Left forelimb (tissue), 1 donor: ENCODE data around the gene RNASEH2C.
"Not testable (repeated sequence)": the region's sequence is repeated elsewhere in the genome, so short reads cannot be mapped to it uniquely, and the experiment has no call there.

Experiments
- DNase-seq: peaks from one replicate; pipeline ENCODE4 v3.0.0-alpha.2; 2018; ENCODE audit warnings: low spot score

The RNASEH2C gene

DNA sequence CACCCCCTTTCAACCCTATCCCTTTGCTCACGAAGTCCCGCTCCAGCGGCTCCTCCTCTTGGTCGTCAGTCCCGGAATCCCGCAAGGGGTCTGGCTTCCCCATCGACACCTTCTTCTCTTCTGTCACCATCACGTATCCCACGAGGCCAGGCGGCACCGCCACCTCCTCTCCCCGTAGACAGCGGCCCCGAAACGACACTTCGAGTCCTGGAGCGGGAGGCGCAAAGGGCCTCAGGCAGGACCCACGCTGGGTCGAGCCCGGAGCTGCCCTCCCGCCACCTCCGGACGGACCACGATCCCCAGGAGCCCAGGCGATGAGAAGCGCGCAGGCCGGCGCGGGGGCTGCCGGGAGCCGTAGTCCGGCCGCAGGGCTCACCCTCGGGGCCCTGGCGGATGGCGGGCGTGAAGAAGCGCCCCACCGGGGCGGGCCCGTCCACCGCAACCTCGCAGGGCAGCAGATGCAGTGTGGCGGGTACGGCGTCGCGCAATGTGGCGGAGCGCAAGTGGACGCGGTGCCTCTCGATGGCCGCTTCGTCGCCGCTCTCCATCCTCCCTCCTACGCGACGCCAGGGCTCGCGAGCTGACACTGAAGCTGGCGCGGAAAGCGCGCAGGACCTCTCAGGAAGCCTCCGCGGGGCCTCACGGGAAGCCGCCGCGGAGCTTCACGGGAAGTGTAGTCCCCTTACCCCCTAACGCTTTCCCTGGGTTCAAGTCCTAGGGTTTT, at the start of gene RNASEH2C:
RNASEH2C (minus strand) TSS at position 588 of the 724 bp plus-strand sequence; CDS start at position 548, 40 bp downstream.
- peak; percentile 90 for DNase-seq

DNA sequence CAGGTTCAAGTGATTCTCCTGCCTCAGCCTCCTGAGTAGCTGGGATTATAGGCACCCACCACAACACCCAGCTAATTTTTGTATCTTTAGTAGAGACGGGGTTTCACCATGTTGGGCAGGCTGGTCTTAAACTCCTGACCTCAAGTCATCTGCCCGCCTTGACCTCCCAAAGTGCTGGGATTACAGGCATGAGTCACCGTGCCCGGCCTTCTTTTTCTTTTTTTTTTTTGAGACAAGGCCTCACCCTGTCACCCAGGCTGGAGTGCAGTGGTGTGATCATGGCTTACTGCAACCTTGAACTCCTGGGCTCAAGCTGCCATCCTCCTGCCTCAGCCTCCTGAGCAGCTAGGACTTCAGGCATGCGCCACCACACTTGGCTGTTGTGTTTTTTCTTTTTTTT, 47.2 kb upstream of the RNASEH2C start:
- not testable (repeated sequence) for DNase-seq

DNA sequence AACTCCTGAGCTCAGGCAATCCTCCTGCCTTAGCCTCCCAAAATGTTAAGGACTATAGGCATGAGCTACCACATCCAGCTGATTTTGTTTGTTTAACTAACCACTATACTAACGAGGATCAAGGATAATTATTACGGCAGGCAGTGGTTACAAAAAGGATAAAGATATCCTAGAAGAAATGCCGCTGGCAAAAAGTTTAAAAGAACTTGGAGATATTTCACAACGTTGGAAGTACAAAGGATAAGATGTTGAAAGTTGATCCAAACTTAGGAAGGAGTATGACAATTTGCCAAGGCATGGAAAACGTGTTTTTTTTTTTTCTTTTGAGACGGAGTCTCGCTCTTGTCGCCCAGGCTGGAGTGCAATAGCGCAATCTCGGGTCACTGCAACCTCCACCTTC, 46.8 kb upstream of the RNASEH2C start:
- DNase-seq: no peak

DNA sequence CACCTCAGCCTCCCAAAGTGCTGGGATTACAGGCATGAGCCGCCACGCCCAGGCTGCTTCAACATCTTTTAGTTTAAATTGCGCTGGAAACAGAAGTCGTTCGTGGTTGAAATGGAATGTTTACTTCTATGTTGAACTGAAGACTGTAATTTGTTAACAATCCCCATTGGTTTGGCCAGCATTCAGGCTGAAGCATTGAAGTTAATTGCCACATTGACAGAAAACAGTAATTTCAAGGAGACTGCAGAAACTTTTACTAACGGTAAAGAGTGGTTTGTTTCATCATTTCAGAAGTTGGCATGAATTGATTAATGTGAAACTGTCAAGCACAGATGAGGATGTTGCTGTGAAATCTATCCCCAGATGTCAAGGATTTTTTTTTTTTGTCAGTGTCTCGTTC, 45.9 kb upstream of the RNASEH2C start:
- no peak for DNase-seq

DNA sequence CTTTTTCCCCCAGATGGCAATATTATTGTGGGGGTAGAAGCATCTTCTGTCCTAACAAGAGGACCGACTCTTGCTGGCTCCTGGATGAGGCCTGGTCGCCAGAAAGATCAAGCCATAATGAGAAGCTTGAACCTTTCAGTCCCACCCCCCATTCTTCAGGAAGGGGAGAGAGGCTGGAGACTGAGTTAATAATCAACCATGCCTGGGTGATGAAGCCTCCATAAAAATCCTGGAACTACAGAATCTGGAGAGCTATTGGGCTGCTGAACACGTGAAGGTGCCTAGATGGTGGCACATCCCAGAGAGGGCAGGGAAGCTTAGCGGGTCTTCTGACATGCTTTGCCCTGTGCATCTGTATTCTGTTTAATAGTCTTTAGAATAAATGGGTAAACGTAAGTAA, 43.8 kb upstream of the RNASEH2C start:
- DNase-seq: no peak

DNA sequence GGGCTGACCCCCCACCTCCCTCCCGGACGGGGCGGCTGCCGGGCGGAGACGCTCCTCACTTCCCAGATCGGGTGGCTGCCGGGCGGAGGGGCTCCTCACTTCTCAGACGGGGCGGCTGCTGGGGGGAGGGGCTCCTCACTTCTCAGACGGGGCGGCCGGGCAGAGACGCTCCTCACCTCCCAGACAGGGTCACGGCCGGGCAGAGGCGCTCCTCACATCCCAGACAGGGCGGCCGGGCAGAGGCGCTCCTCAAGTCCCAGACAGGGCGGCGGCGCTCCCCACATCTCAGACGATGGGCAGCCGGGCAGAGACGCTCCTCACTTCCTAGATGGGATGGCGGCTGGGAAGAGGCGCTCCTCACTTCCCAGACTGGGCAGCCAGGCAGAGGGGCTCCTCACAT, 42.2 kb upstream of the RNASEH2C start:
- DNase-seq: not testable (repeated sequence)

DNA sequence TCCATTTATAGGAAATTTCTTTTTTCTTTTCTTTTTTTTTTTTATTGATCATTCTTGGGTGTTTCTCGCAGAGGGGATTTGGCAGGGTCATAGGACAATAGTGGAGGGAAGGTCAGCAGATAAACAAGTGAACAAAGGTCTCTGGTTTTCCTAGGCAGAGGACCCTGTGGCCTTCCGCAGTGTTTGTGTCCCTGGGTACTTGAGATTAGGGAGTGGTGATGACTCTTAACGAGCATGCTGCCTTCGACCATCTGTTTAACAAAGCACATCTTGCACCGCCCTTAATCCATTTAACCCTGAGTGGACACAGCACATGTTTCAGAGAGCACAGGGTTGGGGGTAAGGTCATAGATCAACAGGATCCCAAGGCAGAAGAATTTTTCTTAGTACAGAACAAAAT, 41.6 kb upstream of the RNASEH2C start:
- not testable (repeated sequence) for DNase-seq

DNA sequence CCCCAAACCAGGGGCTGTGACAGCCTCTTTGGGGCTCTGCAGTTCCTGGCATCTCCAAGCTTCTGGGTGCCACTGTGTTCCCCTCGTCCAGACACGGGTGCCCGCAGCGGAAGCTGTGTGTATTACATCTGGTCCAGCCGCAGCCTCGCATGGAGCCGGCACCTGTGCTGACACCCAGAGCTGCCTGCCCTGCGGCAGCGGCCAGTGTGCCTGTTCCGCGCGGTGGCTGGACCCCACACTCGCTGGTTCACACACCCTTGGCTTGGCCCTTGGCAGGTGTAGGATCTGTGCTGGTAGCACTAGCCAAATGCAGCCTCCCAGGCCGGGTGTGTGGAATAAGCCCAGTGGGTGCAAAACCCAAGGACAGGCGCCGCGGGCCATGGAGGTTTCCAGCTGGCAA, 24.5 kb upstream of the RNASEH2C start:
- DNase-seq: no peak

DNA sequence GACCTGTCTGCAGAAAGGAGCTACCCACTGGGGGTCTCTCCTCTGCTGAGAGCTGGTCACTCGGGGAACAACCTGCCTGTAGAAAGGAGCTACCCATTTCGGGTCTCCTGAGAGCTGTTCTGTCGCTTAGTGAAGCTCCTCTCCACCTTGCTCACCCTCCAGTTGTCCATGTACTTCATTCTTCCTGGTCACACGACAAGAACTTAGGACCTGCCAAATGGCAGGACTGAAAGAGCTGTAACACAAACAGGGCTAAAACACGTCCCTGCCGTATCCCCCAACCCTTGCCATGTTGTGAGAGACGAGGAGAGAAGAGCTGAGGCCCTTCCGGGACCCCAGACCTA, 24.1 kb upstream of the RNASEH2C start:
- no peak for DNase-seq

DNA sequence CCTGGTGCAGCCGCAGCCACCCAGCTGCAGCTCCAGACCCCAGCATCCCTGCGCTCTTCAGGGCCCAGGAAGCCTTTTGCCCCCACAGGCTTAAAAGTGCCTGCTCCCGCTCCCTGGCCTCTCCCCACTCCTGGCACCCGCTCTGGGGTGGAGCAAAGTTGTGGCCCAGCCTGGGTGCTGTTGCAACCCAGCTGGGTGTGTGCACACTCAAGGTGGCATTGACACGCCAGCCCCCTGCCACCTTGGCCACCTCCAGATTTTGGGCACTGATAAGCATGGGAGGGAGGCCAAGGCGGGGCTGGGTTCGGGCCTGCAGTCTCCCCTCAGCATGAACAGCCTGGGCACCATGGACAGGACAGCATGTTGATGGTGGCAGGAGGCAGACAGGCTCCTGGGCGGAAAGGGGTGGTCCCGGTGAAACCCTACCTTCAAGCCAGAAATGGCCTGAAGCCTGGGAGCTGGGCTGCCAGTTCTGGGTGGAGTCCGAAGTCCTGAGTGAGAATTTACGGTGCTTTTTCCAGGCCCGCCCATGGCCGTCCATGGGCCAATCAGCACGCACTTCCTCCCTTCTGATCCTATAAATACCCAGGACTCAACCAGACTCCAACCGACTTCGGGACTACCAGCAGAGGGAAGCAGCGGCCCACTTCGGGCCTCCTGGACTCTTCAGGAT, 23.6 kb upstream of the RNASEH2C start:
- no peak for DNase-seq

DNA sequence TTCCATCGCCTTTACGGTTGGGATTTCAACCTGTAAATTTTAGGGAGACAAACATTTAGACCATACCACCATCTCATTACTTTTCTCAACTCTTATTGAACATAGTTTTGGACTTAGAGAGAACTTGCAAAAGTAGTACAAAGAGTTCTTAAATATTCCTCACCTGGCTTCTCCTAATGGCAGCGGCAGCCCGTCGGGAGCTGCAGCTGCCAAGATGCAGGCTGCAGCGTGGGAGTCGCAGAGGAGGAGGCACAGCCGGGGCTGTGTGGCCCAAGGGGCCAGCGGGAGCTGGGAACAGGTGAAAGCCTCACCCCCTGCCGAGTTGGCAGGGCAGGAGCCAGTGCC, 23.1 kb upstream of the RNASEH2C start:
- no peak for DNase-seq

DNA sequence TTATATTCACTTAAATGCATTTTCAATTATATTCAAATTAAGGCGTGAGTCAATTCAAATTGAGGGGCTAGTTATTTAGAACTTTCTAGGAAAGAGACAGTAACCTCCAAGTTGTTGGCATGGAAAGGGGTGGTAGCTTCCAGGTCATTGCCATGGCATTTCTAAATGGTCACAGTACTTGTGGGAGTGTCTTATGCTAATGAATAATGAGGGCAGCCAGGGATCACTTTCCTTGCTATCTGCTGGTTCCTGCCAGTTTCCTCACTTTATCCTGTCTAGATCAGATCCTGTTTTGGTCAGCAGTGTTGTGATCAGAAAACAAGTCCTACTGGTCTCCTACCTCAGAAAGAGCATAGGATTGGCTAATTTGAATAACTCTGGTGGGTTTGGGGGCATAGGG, 21.8 kb upstream of the RNASEH2C start:
- DNase-seq: no peak

DNA sequence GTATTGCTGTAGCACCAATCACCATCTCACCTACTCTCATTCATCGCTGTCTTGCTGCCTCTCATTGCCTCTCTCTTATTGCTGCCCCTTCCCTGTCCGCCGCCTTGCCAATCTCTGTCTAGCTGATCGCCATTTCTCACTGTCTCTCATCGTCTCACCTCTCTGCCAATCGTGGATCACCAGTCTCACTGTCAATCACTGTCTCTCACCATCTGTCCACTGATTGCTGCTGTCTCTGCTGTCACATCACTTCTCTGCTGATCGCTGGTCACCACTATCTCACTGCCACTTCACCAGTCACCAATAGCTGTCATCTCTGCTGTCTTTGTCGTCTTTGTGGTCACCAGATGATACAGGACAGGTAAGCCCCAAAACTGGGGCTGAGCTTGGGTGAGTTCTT, 20.6 kb upstream of the RNASEH2C start:
- DNase-seq: no peak

DNA sequence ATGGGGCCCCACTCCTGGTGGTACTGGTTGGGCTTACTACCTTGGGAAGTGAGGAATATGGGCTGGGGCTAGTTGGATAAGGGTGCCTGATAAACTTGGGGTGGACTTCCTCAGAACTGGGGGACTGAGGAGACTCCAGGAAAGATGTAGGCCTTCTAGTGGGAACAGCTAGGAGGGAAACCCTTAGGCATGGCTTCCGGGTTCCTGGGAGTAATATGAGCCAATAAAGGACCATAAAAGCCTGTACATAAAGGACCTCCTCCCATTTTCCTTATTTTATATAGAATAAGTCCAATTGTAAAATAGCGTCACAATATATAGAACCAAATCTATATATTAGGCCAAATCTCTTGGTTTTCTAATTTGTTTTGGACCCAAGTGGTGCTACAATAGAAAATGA, 18.4 kb upstream of the RNASEH2C start:
- no peak for DNase-seq

DNA sequence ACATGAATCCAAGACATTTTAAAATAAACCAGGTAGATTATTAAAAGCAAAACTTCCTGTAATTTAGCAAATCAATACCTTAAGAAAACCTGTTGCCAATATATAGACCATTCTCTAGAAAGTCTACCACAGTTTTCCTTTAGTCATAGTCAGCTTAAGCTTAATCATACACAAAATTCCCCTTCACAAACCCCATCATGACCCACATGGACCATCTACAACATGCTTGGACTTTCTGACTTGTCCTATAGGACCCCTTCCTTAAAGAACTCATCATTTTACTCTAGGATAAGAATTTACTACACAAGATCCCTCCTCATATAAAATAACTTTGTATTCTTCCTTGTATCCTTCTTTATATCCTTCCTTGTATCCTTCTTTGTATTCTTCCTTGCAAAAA, 16.2 kb upstream of the RNASEH2C start:
- DNase-seq: no peak

DNA sequence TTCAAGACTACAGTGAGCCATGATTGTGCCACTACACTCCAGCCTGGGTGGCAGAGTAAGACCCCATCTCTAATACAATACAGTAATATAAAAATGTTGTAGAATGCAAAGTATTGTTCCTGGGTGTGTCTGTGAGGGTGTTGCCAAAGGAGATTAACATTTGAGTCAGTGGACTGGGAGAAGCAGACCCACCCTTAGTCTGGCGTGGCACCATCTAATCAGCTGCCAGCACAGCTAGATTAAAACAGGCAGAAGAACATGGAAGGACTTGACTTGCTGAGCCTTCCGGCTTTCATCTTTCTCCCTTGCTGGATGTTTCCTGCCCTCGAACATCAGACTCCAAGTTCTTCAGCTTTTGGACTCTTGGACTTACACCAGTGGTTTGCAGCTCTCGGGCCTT, 14.5 kb upstream of the RNASEH2C start:
- DNase-seq: not testable (repeated sequence)

DNA sequence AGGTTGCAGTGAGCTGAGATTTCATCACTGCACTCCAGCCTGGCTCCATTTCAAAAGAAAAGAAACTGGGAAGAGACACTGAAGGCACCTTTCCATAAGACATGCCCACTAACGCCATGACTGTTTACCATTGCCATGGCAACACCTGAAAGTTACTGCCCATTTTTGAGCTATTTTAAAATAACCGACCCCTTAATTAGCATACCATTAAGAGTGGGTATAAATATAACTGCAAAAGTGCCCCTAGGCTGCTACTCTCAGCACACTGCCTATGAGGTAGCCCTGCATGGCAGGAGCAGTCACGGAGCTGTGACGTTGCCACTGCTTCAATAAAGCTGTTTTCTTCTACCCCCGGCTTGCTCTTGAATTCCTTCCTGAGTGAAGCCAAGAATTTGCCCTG, 9.9 kb upstream of the RNASEH2C start:
- DNase-seq: no peak

DNA sequence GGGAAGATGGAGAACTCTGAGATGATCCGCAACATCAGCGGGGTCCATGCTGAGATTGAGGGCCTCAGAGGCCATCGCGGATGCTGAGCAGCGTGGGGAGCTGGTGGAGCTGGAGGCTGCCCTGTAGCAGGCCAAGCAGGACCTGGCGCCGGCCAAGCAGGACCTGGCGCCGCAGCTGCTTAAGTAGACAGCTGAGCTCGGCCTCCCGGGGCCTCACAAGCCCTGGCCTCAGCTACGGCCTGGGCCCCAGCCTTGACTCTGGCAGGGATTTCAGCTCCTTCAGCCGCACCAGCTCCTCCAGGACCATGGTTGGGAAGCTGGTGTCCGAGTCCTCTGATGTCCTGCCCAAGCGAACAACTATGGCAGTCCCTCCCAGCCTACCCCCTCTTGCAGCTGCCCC, 7.3 kb upstream of the RNASEH2C start:
- no peak for DNase-seq

DNA sequence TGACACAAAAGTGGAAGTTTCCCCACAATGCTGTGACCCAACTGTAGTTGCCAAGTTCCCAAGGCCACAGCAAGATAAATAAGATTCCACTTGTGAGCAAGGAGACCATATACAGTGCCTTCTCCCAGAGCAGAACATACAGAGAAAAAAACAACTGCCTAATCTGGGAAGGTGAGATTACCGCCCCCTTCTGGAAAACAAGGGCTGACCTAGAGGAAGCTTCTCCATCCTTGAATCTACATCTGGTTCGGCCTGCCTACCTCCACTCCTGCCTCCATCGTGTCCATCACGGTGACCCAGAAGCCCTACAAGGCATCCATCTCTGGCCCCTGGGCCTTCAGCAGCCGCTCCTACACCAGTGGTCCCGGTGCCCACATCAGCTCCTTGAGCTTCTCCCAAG, 6.1 kb upstream of the RNASEH2C start:
- no peak for DNase-seq

DNA sequence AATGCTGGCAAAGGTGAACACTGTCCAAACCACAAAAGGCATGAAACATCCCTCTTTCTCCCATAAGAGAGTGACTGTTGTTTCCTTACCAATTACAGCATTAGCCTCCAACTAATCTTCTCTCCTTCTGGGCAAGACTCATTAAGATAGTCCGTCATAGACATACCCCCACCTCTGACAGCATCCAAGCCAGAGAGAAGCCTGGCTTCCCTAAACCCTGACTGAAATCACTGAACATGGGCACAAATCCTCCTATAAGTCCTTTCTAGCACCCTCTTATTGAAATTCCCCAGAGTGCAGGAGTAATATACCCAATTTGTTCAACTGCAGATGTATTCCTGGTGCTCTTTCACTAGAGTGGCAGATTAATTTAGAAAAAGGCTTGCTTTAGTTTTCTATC, 1.7 kb upstream of the RNASEH2C start:
- DNase-seq: no peak

DNA sequence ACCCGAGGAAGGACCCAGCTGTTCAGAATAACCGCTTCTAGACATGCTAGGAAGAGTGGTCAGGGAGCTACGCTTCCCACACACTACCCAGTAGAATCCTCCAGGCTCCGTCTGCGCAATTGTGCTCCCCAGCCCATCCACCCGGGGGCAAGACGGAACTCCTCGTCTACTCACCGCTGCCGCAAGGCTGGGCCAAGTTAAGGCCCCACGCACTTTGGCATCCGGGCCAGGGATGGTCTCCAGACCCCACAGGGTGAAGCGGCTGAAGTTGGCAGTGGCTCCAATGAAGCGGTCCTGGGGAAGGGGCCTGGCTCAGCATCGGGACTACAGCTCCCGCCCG, 757 bp downstream of the RNASEH2C start:
- no peak for DNase-seq

DNA sequence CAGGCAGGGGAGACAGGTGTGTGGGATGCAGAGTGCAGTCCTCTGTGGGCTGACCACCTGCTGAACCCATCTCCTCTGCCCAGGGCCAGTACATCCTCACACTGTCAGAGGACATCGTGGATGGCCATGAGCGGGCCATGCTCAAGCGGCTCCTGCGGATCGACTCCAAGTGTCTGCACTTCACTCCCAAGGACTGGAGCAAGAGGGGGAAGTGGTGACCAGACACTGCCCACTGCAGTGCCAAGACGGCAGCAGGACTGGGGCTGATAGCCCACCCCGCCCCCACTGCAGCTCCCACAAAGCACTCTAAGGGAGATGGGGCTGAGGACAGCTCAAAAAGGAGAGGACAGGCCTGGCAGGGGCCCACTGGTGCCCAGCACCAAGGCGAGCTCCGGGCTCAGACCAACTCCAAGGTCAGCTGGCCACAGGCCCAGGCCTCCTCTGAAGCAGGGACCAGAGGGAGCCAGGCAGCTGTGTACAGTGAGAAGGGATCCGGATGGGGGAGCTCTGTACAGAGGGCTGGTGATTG, 1.6 kb downstream of the RNASEH2C start:
- no peak for DNase-seq

DNA sequence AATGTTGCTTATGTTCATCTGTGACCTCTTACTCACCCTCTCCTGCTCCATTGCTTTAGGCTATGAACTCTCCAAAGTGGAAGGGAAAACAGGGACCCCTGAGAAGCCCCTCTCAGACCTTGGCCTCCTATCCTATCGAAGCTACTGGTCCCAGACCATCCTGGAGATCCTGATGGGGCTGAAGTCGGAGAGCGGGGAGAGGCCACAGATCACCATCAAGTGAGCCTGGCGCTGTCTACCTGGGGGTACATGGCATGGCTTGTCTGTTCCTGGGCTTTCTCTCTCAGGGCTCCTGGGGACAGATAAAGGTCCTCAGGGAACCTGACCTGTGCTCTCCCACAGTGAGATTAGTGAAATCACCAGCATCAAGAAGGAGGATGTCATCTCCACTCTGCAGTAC, 2.1 kb downstream of the RNASEH2C start:
- DNase-seq: no peak

DNA sequence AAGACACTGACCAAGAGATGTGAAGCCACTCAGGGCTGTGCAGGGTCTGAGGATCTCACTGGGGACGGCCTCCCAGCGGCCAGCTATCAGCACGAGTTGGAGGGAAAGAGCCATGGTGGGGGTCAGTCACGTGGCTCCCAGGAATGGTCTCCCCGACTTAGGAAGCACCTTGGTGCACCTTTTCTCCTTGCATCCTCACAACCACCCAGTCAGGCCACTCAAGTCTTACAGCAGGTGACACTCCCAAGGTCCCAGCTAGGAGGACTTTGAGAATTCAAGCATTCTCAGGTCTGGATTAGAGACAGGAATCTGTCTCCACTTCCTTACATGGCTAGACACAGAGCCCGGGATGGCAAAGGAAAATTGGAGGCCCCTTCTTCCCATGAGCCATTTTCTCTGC, 2.7 kb downstream of the RNASEH2C start:
- DNase-seq: no peak
